Renal cortex interstitium (tissue), 11 donors: ENCODE results near the gene DOCK1. TPM values are rescaled to one million over a fixed set of nuclear protein-coding genes. Genes with fewer than 3 reads are reported as not detected.

Experiments used
- DNase-seq, 11 donors: peaks; one replicate each; pipeline ENCODE4 v3.0.0-alpha.2; 2013; ENCODE audit warnings: low read depth in 9 of 11, low spot score in 4 of 11; ENCODE audit errors: extremely low read depth in 1 of 11
- polyA plus RNA-seq, 3 donors: library from polyadenylated mRNA; unstranded; fragments of 120-200 nt; gene quantifications; one replicate each; pipeline ENCODE4 v1.2.1, GENCODE V29; 2013; ENCODE audit not compliant: insufficient read length in 3 of 3

DOCK1 gene
- polyA plus RNA-seq, 3 donors = 62.5 to 69.5 (median 64.8) TPM

GRCh38 chr10:127257395-127257794, 352.2 kb downstream of the DOCK1 start:
- peak in 2 of 11 donors; percentile 15 to 22 for DNase-seq

- DNase-seq = no peak
Measured at GRCh38 chr10:127259347-127259746, 354.1 kb downstream of the DOCK1 start.

GRCh38 chr10:127262606-127263005, 357.4 kb downstream of the DOCK1 start:
- DNase-seq = no peak

DNA sequence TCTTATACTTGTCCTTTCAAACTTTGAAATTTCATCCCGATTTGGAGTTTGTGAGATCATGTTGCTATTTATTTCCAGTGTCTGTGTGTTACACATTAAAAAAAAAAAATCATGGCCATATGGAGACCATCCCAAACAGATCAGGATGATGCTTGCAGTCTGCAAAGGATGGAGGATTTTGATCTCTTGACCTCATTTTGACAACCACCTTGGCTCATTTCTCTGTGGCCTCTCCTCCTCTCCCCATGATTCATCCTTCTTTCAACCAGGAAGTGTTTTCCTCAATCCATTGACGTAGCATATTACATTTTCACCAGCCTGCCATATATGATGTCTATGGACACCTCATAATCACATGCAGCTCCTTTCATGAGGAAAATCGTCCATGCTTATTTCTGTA, 360.1 kb downstream of the DOCK1 start:
- DNase-seq = no peak

- DNase-seq = no peak
Measured at GRCh38 chr10:127266431-127266830, 361.2 kb downstream of the DOCK1 start.

- no peak for DNase-seq
Measured at GRCh38 chr10:127267442-127267841, 362.2 kb downstream of the DOCK1 start.

DNA sequence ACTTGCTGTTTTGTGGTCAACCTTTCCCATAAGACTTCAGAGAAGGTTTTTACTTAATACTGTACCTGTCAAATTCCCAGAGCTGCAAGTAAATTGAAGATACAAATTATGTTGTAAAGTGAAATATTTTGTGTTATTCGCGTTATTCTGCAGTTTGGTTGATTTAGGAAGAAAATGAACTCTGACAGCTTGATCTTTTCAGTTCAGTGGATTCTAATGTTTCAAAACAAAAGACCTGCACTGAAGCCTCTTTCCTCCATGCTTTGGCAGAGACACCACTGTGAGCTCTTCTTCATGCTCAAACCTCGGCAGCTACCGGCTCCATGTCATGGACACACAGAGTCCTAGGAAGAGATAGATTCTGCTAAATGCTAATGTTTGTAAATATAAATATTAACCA, 366.8 kb downstream of the DOCK1 start:
- no peak for DNase-seq

GRCh38 chr10:127275272-127275671, 370.0 kb downstream of the DOCK1 start:
- no peak for DNase-seq

- no peak for DNase-seq
Measured at GRCh38 chr10:127275793-127276450, 370.7 kb downstream of the DOCK1 start.

- DNase-seq = no peak
Measured at GRCh38 chr10:127276794-127277462, 371.7 kb downstream of the DOCK1 start.

DNA sequence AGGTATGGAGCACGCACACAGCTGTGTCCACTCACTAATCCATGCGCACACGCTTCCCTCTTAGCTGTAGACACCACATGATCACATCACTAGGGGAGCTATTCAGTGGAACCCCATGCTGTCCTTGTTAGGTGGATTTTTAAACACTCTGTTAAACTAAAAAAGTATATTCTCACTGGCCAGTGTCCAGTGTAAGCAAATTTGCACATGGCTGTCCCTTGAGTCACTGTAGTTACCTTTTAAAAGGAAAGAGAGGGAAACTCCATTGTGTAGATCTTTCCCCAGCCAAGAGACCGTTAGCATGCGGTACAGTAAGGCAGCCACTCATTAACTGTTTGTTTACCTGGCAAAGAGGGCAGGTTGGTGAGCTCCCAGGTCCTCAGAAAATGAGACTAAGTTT, 372.8 kb downstream of the DOCK1 start:
- peak in 1 of 11 donors; percentile 9 for DNase-seq

DNA sequence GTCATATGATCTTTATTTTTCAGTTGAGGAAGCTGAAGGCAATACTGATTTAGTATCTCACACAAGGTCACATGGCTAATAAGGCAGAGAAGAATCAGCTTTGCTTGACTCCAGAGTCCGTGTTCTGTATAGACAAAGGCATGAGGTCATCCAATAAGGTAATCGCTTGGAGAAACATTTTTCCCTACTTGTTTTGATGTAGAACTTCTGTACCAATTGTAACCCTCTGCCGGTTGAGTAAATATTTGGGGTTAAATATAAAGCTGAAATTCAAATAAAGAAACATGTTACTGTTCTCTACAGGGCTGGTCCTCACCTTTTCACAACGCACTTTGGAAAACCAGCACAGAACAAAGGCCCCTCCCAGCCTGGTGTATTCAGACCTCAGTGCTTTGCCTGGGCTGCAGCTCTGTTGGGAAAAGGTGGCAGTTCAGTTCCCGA, 374.1 kb downstream of the DOCK1 start:
- no peak for DNase-seq

GRCh38 chr10:127280446-127280845, 375.2 kb downstream of the DOCK1 start:
- no peak for DNase-seq

DNA sequence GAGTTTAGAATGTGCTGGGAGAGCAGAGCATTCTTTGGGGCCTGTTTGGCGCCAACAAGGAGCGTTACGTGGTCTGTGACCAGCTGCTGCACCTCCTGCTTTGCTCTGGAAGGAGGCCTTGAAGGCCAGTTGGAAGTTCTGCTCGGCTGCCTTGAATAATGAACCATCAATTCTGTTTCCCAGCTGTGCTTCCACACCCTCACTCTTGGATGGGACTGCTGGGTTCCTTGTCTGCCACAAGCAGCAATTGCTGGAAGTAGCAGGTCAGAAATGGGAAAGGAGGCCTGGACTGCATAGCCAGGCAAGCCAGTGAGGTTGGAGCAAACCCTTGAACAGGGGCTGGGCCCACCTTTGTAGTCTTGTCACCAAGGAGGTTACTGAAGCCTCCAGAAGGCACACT, 377.8 kb downstream of the DOCK1 start:
- no peak for DNase-seq

- DNase-seq = no peak
Measured at GRCh38 chr10:127283576-127283975, 378.3 kb downstream of the DOCK1 start.

DNA sequence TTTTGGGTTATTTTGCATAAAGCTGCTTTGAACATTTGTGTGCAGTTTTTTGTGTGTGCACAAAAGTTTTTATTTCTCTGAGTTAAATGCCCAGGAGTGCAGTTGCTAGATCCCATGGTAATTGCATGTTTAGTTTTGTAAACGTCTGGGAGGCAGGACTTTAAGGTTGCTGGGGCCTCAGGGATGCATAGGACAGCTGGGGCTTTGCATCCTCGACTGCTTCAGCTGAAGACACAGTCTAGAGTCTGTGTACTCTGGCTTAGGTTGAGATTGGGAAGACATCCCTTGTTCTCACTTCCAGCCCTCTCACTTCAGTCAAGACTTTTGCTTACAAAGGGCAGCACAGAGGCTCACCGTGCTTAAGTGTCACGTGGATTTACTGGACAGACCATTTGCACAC, 385.6 kb downstream of the DOCK1 start:
- DNase-seq = no peak

- DNase-seq = no peak
Measured at GRCh38 chr10:127291329-127291728, 386.1 kb downstream of the DOCK1 start.

DNA sequence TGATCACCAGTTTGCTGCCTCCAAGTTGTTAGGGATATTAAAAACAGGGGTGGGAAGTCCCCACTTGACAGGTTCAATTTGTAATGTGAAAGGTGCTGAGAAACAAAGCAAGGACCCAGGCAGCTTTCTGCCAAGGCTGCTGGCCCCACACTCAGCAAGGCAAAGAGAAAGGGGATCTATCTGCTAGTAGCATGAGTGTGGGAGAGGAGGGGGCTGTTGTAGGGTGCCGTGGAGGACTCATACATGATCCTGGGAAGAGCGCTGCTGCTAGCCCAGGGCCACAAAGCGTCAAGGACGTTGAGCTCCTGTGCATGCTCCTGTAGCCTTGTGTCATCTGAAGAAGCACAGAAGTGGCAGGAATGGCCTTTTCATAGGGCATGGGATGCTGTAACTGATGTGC, 387.7 kb downstream of the DOCK1 start:
- DNase-seq = no peak

- DNase-seq = no peak
Measured at GRCh38 chr10:127293640-127294039, 388.4 kb downstream of the DOCK1 start.

- DNase-seq = no peak
Measured at GRCh38 chr10:127296696-127297095, 391.5 kb downstream of the DOCK1 start.

DNA sequence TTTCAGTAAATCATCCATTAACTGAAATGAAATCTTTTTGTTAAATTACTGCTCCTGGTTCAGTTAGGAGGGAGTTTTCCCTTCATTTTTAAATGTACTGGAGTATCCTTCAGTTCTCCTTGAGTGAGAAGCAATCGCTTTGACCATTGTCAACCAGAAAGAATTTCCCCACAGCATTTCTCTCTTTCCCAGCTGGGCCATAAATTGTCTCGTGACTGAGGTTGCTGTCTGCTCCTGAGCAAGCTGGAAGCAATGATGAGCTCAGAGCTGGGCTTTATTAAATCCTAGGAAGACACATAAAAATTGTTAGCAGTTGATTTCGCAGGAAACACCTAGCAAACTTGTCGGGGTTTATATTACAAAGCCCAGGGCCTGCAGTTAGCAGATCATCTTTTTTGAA, 393.2 kb downstream of the DOCK1 start:
- peak in 1 of 11 donors; percentile 30 for DNase-seq
